H1 (cell line): ENCODE results near the gene DZIP1L. TPM values are rescaled to one million over a fixed set of nuclear protein-coding genes. Genes with fewer than 3 reads are reported as not detected.

ENCODE experiments used
- FOSL1 ChIP-seq: IDR thresholded peaks from 2 replicates; pipeline ENCODE4 v1.6.1; 2011; ENCODE audit warnings: mild to moderate bottlenecking, low read depth, low read length, moderate library complexity; ENCODE audit not compliant: insufficient read depth
- GABPA ChIP-seq: IDR thresholded peaks from 2 replicates; pipeline ENCODE4 v1.6.1; 2011; ENCODE audit warnings: mild to moderate bottlenecking, low read length, moderate library complexity, borderline replicate concordance; ENCODE audit not compliant: insufficient read depth
- SIN3A ChIP-seq, 2 experiments: IDR thresholded peaks in 1 of 2; conservative IDR thresholded peaks in 1 of 2; 2 replicates each; pipeline ENCODE4 v1.6.1; 2011 to 2012; ENCODE audit warnings: low read length in 2 of 2, improper control_type of control experiment in 1 of 2, low read depth in 1 of 2, mild to moderate bottlenecking in 1 of 2
- ZNF274 ChIP-seq: IDR thresholded peaks from 2 replicates; pipeline ENCODE4 v1.7.0; 2012; ENCODE audit warnings: low read length, borderline replicate concordance; ENCODE audit errors: extremely low read depth
- polyA plus RNA-seq, 7 experiments: library from polyadenylated mRNA; depleted of rRNA in 3 of 7; stranded (reverse) in 5 of 7; unstranded in 2 of 7; fragments of >200 nt in 5 of 7; fragments of 200-250 nt in 2 of 7; gene quantifications; 1 replicate in 5 of 7; 2 replicates in 1 of 7; 4 replicates in 1 of 7; pipeline versions ENCODE4 v1.2.1 to v1.2.3, GENCODE V29; 2011 to 2013; ENCODE audit warnings: missing spikeins in 2 of 7, mixed read lengths in 2 of 7
- total RNA-seq: library from RNA; stranded (reverse); fragmentation: NEBNext Ultra II Directional; extraction: Animal tissue kit (Norgen Biotek cat#: 25700); gene quantifications from 2 replicates; pipeline ENCODE4 v1.2.1, GENCODE V29; 2021
- TF ChIP-seq, protein P1 (sequence below): IDR thresholded peaks from 2 replicates; pipeline ENCODE4 v1.6.1; 2012; ENCODE audit warnings: low read length, inconsistent platforms

DZIP1L gene
- total and polyA plus RNA-seq, 2 of the 8 experiments (the other 6 are each of a cell fraction or from before 2014, with no cell fraction given): 6.5 to 8.3 TPM

DNA sequence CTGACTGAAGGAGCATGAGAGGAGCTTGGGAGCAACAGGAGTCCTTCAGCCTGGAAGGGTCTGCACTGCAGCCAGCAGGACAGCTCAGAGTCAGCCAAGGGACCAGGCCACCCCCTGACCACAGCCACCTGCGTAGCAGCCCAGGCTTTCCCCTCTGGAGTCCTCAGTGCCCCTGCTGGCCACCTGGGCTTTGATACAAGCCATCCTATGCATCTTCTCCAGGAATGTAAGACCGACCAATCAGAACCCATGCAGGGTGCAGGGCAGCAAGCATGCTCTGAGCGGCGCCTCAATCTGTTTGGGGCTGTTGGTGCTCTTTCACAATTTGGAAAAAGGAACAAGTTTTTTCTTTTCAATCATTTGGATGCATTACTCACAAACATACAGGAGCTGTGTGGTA, 52.0 kb downstream of the DZIP1L start (continued):
- TF ChIP-seq FOSL1 (no peak), ZNF274 (no peak), GABPA (no peak), SIN3A (conservative IDR thresholded peaks at IDR 0.05 in 1 of 2, IDR thresholded peaks at IDR 0.05 in 1 of 2; ENCODE audit: low read depth in 1 of 2, low read length in 2 of 2) (no peak)
- TF ChIP-seq, protein P1, sequence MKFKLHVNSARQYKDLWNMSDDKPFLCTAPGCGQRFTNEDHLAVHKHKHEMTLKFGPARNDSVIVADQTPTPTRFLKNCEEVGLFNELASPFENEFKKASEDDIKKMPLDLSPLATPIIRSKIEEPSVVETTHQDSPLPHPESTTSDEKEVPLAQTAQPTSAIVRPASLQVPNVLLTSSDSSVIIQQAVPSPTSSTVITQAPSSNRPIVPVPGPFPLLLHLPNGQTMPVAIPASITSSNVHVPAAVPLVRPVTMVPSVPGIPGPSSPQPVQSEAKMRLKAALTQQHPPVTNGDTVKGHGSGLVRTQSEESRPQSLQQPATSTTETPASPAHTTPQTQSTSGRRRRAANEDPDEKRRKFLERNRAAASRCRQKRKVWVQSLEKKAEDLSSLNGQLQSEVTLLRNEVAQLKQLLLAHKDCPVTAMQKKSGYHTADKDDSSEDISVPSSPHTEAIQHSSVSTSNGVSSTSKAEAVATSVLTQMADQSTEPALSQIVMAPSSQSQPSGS: no peak
